NCI-H345 treated with DMSO at 0.1 percent for 48 hours (cell line): Measurements from ENCODE around the gene TAS2R16.

Experiments used
- DNase-seq: peaks from one replicate; lab custom pipeline; 2025; ENCODE audit not compliant: unreplicated experiment; lab: John Stamatoyannopoulos, UW

The TAS2R16 gene, protein sequence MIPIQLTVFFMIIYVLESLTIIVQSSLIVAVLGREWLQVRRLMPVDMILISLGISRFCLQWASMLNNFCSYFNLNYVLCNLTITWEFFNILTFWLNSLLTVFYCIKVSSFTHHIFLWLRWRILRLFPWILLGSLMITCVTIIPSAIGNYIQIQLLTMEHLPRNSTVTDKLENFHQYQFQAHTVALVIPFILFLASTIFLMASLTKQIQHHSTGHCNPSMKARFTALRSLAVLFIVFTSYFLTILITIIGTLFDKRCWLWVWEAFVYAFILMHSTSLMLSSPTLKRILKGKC

DNA sequence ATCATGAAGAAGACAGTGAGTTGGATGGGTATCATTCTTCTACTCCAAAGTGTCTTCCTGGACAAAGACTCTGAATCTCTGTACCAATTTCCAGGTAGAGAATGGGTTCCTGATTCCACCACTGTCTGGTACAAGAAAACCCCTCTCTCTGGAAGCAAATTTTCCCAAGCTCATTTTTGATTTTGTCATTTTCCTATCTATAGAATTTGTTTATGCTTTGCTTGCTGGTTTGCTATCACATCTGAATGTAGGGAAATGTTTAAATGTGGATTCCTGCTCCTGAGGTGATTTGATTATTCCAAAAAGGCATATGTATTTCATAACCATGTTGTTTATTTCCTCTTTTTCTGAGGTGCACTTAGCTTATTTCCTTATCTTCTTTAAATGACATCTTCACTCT is at the start of gene TAS2R16:
TSS of gene TAS2R16 (minus strand) at position 101 of the 400 bp plus-strand sequence. CDS start at position 35, 66 bp downstream.
- DNase-seq = no peak

DNA sequence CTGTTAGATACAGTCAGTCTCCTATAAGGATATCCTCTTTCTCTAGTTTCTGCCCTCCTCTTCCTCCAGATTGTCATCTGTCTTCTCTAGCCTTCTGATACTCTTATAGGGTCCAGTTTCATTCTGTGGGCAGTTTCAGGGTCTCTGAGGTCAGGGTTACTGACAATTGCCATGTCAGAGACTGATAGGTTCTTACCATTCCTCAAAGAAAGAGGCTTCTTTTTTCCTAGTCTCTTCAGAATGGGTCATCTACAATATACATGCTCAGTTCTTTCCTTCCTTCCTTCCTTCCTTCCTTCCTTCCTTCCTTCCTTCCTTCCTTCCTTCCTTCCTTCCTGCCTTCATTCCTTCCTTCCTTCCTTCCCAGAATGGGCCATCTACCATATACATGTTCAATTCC is 48.1 kb upstream of the TAS2R16 start:
- no peak for DNase-seq

DNA sequence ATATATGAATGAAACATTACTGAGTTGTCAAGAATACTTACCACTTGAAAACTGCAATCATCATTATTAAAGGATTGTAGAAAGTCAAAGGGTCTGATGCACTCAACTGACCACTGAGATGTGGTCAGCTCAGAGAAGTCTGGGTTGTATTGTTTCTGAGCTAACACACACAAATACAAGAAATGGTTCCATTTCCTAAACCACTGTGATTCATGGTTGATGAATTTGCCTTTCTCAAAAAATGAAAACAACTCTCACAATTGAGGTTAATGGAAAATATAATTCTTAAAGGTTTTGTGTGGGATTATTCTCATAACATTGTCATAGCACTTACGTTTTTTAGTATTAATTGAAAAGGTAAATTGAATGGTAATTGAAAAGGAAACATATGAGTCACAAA is 45.6 kb upstream of the TAS2R16 start:
- DNase-seq = no peak

DNA sequence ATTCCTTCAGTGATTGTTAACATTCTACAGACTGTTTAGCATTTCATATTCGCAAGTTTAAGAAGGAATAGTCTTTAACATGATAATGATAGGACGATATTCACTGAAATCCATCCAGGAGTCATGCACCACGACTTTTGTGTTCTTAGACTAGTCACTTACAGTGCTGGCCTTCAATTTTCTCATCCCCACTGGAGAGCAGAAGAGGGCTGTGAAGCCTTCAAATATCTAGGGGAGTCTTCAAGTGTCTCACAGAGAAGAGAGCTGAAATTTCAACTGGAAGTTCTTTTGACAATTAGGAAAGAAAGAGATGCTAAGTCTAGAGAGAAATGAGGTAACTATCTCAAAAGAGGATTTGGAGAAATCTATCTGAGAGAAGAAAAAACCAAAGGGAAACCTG is 43.8 kb upstream of the TAS2R16 start:
- DNase-seq = no peak

DNA sequence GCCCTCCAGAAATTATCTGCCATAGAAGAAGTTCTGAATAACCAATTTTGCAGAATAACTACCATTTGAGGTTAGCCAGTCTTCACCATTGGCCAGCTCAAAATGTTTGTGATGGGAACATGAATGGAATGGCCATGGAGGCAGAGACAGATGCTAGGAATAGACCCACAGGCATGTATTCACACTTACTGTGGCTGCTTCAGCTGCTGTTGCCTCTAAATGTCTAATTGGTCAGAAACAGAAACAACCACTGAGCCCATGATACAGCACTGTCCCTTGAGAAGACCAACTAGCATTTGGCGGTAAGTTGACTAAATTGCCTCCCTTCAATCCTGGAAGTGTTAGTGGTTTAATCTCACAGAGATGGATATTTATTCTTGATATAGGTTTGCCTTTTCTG is 38.6 kb upstream of the TAS2R16 start:
- no peak for DNase-seq

DNA sequence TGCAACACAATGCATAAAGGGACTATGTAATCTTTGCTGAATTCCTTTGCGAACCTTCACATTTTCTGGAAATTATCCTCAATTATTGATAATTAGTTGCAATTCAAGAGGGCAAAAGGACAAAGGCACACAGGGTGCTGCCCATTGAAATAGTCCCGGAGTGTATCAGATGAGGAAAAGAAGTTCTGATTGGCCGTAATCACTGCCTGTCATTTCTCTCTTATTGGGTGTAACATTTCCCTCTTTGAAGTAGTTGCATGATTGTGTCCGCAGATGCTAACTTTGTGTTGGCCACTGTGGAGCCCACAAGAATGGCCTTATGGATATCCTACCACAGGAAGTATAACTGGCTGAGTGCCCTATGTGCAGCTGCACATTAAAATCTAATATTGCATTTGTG is 35.1 kb upstream of the TAS2R16 start:
- DNase-seq = no peak

DNA sequence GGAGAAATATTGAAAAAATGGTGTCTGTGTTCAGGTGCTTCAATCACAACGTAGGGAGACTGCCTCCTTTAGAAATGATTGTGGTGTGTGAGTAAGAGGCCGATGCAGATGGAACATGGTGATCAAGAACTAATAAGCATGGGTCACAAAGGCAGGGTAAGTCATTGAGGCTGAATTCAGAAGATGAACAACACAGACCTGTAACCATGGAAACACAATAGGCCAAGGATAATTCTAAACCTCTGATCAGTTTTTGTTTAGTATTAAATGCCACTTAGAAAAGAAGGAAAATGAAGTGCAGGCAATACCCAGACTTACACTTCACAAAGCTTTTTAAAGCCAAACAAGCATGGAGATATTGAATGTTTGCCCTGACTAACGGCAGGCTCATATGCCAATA is 32.8 kb upstream of the TAS2R16 start:
- peak; percentile 12 for DNase-seq

DNA sequence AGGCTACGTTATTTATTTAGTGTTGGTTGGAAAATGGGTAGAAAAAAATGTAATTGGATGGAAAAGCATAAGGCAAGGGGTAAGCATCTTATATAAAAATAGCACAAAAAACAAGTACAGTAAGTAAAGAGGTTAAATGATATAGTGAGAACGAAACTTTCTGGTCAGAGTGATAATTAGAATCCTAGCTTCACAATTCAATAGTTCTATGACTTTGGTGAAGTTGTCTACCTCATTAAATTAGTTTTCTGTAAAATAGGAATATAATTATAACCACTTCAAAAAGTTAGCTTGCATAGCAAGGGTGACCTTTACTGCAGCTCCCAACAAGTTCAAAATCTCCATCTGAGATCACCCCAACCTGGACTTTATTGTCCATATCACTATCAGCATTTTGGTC is 30.8 kb upstream of the TAS2R16 start:
- DNase-seq = no peak

DNA sequence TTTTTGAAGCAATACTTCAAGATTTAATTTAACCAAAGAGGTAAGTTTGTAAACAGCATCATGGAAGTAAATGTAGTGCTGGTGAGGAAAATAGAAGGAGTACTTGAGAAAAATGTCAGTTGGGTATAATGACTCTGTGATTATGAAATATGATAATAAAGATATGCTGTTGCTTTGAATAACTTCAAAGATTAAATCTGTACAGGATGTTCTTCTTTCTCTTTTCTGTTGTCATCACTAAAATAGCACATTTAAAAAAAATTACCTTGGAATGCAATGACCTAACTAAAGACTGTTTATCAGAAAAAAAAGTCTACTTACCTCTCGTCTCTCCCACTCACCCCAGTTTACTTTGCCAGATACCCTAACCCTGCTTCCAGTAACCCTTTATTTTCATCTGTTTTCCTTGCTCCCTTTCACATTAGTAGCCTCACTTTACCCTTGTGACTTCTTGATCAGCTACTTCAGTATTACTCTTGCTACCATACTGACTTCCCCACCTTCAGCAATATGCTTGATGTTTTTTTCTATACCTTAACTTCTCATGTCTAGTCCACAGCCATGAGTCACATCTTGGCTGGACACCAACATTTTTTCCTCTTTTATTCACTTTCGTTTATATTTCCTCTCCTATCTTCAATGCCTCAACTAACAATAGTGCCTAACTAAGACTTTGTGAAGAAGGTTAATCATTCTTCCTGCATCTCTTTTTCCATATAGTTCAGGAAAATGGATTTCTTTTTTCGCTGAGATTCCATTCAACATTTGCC is 29.7 kb upstream of the TAS2R16 start:
- DNase-seq = no peak

DNA sequence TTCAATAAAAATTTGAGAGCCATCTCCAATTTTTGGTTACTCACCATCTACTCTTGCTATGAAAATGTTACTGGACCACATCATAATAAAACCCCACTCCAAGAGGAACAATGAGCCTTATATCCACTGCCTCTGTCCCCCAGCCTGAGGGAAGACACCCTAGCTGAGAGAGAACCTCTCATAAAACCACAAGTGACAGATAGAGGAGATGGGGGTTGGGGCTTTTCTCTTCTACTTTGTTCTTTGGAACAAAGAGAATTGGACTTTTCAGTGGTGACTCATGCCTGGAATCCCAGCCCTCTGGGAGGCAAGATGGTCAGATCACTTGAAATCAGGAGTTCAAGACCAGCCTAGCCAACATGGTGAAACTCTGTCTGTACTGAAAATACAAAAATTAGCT is 27.6 kb upstream of the TAS2R16 start:
- DNase-seq = no peak

DNA sequence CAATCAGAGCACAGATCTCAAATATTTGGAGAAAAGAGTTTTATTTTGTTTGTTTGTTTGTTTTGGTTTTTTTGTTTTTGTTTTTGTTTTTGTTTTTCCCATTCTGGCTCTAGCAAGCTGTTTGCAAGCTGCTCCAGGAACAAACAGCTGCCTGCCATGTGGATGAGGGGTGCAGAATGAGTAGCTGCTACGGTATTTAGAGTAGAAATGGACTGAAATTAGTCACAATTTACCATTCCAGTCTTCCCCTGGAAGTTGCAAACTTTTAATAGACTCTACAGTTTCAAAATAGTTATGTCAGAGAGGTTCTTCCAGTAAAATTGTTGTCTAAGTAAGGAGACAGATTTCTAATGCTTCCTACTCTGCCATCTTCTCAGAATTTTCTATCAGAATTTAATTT is 27.1 kb upstream of the TAS2R16 start:
- no peak for DNase-seq

DNA sequence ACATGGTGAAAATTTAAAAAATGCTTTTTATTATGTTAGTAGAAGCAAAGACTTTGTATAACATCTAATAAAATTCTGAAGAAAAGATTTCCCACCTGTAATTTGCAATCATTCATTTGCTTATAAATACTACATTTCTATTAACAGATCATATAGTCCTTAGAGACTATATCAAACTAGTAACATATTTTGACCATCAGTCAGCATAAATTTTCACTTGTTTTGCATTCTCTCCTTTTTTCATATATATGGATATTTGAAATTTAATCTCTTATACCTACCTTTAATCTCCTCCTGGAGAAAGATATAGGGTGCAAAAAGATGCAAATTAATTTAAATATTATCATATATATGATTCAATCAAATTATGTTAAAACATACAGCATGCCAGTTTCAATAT is 16.9 kb upstream of the TAS2R16 start:
- no peak for DNase-seq

DNA sequence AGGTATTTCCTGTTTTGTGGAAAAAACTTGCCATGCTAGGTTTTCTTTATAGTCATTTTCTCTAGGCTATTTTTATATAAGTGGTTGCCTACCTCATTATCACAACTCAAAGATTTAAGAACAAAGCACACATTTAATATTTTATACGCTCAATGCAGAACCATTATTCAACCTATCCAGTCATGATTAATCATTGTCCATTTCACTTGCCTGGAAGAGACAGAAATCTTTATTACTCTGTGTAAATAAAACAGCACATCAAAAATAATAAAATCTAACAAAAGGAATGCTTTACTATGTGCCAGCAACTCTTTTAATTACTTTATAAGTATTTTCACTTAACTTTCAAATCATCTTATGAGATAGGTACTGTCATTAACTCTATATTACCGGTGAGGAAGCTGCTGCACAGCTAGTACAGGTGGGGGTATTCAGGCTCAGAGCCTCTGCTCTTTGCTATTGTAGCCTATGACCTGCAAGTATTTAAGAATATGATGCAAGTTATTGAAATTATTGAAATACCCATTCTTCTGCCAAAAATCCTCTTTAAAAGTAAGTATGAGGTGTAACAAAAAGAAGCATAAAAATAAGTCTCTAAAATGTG is 16.4 kb upstream of the TAS2R16 start:
- DNase-seq = no peak

DNA sequence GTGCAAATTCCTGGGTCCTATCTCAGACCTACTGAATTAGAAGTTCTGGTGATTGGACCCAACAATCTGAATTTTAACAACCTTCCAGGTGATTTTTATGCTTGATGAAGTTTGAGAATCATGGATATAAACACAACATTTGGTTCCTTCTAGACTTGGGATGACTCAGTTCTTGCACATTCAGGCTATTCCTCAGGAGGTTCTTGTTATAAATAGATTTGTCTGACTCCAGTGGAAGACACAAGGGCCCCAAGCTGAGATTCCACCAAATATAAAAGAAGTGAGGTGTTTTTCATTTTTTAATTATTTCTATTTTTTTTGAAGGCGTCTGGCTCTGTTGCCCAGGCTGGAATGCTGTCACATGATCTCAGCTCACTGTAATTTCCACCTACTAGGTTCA is 9.4 kb upstream of the TAS2R16 start:
- no peak for DNase-seq

DNA sequence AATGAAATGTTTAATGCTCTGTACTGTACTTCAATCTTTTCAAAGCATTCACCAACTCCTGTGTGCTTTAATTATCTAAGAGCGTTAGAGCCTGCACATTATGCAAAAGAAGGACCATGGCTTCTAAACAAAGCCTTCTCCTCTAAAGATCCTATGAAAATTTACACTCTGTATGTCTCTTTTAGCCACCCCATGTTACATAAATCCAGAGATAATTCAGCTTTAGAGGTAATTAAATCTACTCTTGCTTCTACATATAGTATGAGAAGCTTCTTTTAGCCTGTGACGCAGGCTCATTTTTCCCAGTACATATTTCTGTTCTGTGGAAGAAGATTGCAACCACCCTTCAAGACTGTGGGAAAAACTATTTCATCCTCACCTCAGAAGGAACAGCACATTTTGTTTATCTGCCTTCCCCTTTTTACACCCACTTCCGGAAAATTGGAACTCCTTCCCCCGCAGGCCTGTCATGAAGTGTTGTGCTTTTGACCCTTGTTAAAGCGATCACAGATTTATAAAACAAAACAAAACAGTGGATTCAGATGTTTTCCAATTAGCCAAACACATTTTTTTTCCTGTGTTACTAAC is 8.1 kb upstream of the TAS2R16 start:
- no peak for DNase-seq

DNA sequence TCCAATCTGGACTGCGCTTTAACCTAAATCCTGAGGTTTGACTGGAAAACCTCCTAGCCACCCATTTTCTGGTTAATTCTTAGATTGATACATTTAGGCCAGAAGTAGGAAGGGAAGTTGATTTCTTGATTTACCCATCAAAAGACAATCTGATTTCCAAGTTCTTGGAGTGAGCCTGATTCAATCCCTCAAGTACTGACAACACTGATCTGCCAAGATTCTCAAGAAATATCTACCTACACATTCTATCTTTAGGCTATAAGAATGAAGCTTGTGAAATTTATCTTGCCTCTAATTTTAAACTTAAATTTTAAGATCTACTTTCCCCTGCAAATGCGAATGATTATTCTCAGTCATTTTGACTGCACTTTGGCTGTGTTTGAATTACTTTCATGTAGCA is 5.9 kb downstream of the TAS2R16 start:
- DNase-seq = no peak

DNA sequence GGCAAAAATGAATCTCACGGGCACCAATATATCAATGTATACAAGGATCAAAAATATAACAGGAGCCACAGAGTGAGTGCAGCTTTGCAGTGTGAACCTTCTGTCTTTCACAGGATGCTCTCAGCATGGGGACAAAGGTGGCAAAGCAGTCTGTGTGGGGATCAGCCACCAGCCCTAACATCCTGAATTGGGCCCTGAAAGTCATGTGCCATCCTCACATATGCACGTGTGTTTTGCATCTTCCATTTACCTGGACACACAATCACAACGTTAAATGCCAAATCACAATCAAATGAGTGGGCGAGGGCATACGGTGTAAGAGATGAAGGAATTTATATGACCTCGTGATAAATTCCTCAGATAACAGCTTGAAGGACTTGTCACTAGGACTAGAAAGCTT is 6.5 kb downstream of the TAS2R16 start:
- DNase-seq = no peak

DNA sequence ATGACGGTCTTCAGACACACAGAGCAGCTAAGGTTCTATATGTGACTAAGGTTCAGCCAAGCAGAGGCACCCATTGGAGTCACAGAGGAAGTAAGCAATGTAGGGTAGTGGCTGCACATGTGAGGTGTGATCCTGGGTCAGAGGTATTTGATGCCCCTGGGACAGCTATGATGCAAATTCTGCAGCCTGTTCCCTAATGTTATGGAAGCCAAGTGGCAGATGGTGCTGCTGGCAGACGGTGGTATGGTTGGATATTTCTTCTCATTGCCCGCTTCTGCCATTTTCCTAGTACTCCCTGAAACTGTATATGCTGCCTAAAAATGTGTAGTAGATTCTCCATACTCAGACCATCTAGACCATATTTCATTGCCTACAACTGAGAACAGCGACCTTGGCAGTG is 7.2 kb downstream of the TAS2R16 start:
- no peak for DNase-seq

DNA sequence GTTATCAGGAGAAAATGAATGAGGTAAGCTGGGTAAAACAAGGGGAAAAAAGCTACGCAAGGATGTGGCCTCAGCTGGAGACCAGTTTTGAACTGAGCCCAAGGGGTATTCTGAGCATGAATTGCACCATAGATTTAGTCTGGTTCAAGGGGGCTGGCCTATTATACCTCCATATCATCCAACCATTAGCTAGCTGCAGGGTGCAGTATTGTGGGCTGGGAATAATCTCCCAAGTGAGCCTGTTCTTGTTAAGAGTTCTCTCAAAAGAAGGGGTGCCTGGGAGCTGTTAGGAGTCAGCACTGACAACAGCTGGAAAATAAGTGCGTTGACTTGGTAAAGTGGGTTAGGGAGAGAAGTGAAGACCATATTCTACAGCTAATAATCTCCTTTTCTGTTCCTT is 8.0 kb downstream of the TAS2R16 start:
- DNase-seq = no peak

DNA sequence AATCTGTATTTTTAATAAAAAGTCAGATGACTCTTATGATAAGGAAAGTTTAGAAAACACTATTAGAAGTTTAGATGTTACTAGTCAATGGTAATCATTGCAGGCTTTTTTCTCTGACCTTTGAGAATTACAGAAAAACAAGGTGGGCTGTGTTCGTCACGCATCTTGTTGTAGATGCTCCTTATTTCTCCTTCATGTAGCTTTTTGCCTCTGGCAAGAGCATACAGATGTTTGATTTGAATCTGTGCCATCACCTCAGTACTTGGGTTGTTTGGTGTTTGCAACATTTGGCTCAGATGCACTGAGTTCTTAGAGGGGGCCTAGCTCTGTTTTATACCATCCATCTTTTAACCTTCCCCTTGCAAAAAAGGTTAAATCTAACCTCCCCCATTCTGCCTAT is 11.5 kb downstream of the TAS2R16 start:
- DNase-seq = no peak

DNA sequence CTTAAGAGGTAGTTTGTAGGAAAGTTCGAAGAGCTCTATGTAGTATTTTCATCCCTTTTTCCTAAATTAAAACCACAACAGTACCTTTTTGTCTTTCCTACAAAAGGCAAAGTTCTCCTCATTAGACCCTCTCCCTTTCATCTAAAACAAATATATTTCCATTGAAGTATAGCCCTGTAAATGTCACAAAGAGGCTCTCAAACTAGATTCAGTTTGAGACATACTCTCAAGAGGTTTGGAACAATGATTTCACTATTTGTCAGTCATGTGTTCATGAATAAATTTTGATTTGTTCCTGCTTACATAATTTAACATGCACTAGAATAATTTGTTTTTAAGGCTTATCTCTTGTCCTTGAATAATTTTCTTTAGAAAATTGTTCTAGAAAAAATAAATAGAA is 12.2 kb downstream of the TAS2R16 start:
- no peak for DNase-seq

DNA sequence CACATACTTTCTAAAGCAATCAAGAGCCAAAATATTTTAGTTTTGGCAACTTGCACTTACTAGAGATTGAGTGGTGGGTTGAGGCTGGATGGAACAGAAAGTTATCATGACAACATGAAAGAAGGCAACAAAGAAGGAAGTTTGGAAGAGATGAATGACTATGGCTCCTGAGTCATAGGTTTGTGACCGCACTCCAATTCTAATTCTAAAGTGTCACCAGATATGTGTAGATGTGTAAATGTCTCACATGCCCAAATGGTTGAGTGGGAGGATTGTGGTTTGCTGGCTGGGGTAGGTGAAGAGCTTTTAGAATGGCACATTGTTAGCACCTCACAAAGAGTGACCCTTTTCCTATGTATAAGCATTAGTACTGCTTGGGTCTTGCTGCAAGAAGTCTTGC is 20.2 kb downstream of the TAS2R16 start:
- no peak for DNase-seq
